Mesenchymal stem cell (in vitro differentiated cells and primary cell): ENCODE data around the gene PCP4.

ENCODE experiments used
- DNase-seq: peaks from one replicate; pipeline ENCODE4 v3.0.0-alpha.2; 2013
- H2AFZ ChIP-seq: one replicate; pipeline ENCODE4 v1.6.1; 2013; ENCODE audit warnings: low read depth, mild to moderate bottlenecking, control low read depth, inconsistent platforms, low read length, moderate library complexity
- H2AK5ac ChIP-seq: 2 replicates; pipeline ENCODE4 v1.6.1; 2013; ENCODE audit warnings: low read length, moderate library complexity, mild to moderate bottlenecking, inconsistent platforms; ENCODE audit not compliant: severe bottlenecking
- H2BK120ac ChIP-seq: one replicate; pipeline ENCODE4 v1.6.1; 2013; ENCODE audit warnings: low read depth, mild to moderate bottlenecking, inconsistent platforms, low read length, moderate library complexity
- H2BK12ac ChIP-seq, 2 experiments: one replicate each; pipeline ENCODE4 v1.6.1; 2013; ENCODE audit warnings: inconsistent platforms in 2 of 2, low read length in 2 of 2, mild to moderate bottlenecking in 2 of 2, moderate library complexity in 2 of 2, control low read depth in 1 of 2
- H2BK15ac ChIP-seq: one replicate; pipeline ENCODE4 v1.6.1; 2013; ENCODE audit warnings: mild to moderate bottlenecking, low read depth, inconsistent platforms; ENCODE audit not compliant: poor library complexity, severe bottlenecking
- H2BK5ac ChIP-seq: 2 replicates; pipeline ENCODE4 v1.6.1; 2013; ENCODE audit warnings: low read depth, mild to moderate bottlenecking, low read length, control low read depth, inconsistent platforms; ENCODE audit not compliant: poor library complexity, severe bottlenecking
- H3K14ac ChIP-seq, 2 experiments: one replicate each; pipeline ENCODE4 v1.6.1; 2013; ENCODE audit warnings: inconsistent platforms in 2 of 2, low read length in 2 of 2, control low read depth in 1 of 2, mild to moderate bottlenecking in 1 of 2, moderate library complexity in 1 of 2
- H3K18ac ChIP-seq, 2 experiments: one replicate each; pipeline ENCODE4 v1.6.1; 2013; ENCODE audit warnings: inconsistent platforms in 2 of 2, low read length in 2 of 2, control low read depth in 1 of 2, low read depth in 1 of 2, mild to moderate bottlenecking in 1 of 2
- H3K23ac ChIP-seq, 2 experiments: one replicate each; pipeline ENCODE4 v1.6.1; 2013; ENCODE audit warnings: inconsistent platforms in 2 of 2, low read length in 2 of 2, mild to moderate bottlenecking in 2 of 2, moderate library complexity in 2 of 2, control low read depth in 1 of 2
- H3K27ac ChIP-seq: 2 replicates; pipeline ENCODE4 v1.5.1; 2013; ENCODE audit warnings: mild to moderate bottlenecking, moderate library complexity, low read length, control low read depth, inconsistent platforms; ENCODE audit not compliant: poor library complexity, severe bottlenecking
- H3K27me3 ChIP-seq, 2 experiments: 2 replicates each; pipeline versions ENCODE4 v1.6.1 to v1.7.0; 2013; ENCODE audit warnings: low read length in 2 of 2, mild to moderate bottlenecking in 2 of 2, moderate library complexity in 2 of 2, control low read depth in 1 of 2, inconsistent platforms in 1 of 2; ENCODE audit not compliant: control insufficient read depth in 1 of 2, insufficient read depth in 1 of 2
- H3K36me3 ChIP-seq, 2 experiments: 2 replicates each; pipeline versions ENCODE4 v1.6.1 to v1.7.0; 2013; ENCODE audit warnings: low read length in 2 of 2, control low read depth in 1 of 2, inconsistent platforms in 1 of 2, low read depth in 1 of 2, mild to moderate bottlenecking in 1 of 2; ENCODE audit not compliant: insufficient read depth in 2 of 2, control insufficient read depth in 1 of 2
- H3K4ac ChIP-seq, 2 experiments: one replicate each; pipeline ENCODE4 v1.6.1; 2013; ENCODE audit warnings: inconsistent platforms in 2 of 2, low read length in 2 of 2, mild to moderate bottlenecking in 2 of 2, moderate library complexity in 2 of 2, control low read depth in 1 of 2, low read depth in 1 of 2
- H3K4me1 ChIP-seq: 2 replicates; pipeline ENCODE4 v1.6.1; 2013; ENCODE audit warnings: low read depth, low read length, control low read depth; ENCODE audit not compliant: control insufficient read depth, insufficient read depth
- H3K4me2 ChIP-seq: 2 replicates; pipeline ENCODE4 v1.6.1; 2013; ENCODE audit warnings: low read length, mild to moderate bottlenecking, inconsistent platforms; ENCODE audit not compliant: poor library complexity, severe bottlenecking
- H3K4me3 ChIP-seq, 2 experiments: 2 replicates each; pipeline versions ENCODE4 v1.5.1 to v1.7.0; 2013; ENCODE audit warnings: low read length in 2 of 2, mild to moderate bottlenecking in 2 of 2, control low read depth in 1 of 2, low read depth in 1 of 2; ENCODE audit not compliant: insufficient read depth in 1 of 2
- H3K79me1 ChIP-seq: replicated peaks from 2 replicates; pipeline ENCODE4 v1.6.1; 2013; ENCODE audit warnings: mild to moderate bottlenecking, control low read depth, low read length, inconsistent platforms; ENCODE audit not compliant: poor library complexity, severe bottlenecking
- H3K9ac ChIP-seq: 2 replicates; pipeline ENCODE4 v1.7.0; 2013; ENCODE audit warnings: mild to moderate bottlenecking, low read length, moderate library complexity
- H3K9me3 ChIP-seq: 2 replicates; pipeline ENCODE4 v1.7.0; 2013; ENCODE audit warnings: mild to moderate bottlenecking, low read length; ENCODE audit not compliant: control insufficient read depth
- H4K8ac ChIP-seq: one replicate; pipeline ENCODE4 v1.6.1; 2013; ENCODE audit warnings: inconsistent platforms, mild to moderate bottlenecking, low read length, moderate library complexity
- H4K91ac ChIP-seq: one replicate; pipeline ENCODE4 v1.6.1; 2013; ENCODE audit warnings: mild to moderate bottlenecking, low read length, inconsistent platforms
- WGBS: methylation state at CpG from one replicate; pipeline ENCODE4 v1.1.7; 2013; ENCODE audit warnings: mixed read lengths; 5-methylcytosine and 5-hydroxymethylcytosine counted together

PCP4 gene

GRCh38 chr21:39972976-39973770 is 105.9 kb downstream of the PCP4 start:
- Histone ChIP-seq H3K23ac (no peak overlapping the region), H3K27ac (no peak overlapping the region), H2AFZ (no peak overlapping the region), H3K9me3 (no peaks in the 10 kb centered on the region), H3K14ac (no peak overlapping the region), H3K18ac (no peak overlapping the region), H3K36me3 (no peaks in the 10 kb centered on the region), H3K4me1 (no peaks in the 10 kb centered on the region), H4K91ac (no peak overlapping the region), H3K4me3 (no peak overlapping the region), H3K4ac (no peak overlapping the region), H2BK5ac (no peak overlapping the region), H4K8ac (no peak overlapping the region), H2BK15ac (no peak overlapping the region), H3K79me1 (no peaks in the 10 kb centered on the region), H3K27me3 (no peaks in the 10 kb centered on the region), H2BK12ac (no peak overlapping the region), H3K4me2 (no peak overlapping the region), H2AK5ac (no peak overlapping the region), H3K9ac (no peak overlapping the region), H2BK120ac (no peak overlapping the region)
- WGBS, result 86% methylated on average over 14 of the region's 14 CpGs
- no peak for DNase-seq

- no peak for DNase-seq
- H3K4ac ChIP-seq, result no peak overlapping the region
- no peak overlapping the region for H3K27ac ChIP-seq
- H3K4me2 ChIP-seq, result no peak overlapping the region
- no peak overlapping the region for H2BK5ac ChIP-seq
- H2BK15ac ChIP-seq, result no peak overlapping the region
- H3K18ac ChIP-seq, result no peak overlapping the region
- no peak overlapping the region for H3K9ac ChIP-seq
- H2AFZ ChIP-seq, result no peak overlapping the region
- no peaks in the 10 kb centered on the region for H3K36me3 ChIP-seq
- H2BK12ac ChIP-seq, result no peak overlapping the region
- no peaks in the 10 kb centered on the region for H3K9me3 ChIP-seq
- no peak overlapping the region for H2BK120ac ChIP-seq
- H4K8ac ChIP-seq, result no peak overlapping the region
- no peak overlapping the region for H2AK5ac ChIP-seq
- H3K23ac ChIP-seq, result no peak overlapping the region
- H4K91ac ChIP-seq, result no peak overlapping the region
- H3K4me1 ChIP-seq, result no peaks in the 10 kb centered on the region
- no peak overlapping the region for H3K14ac ChIP-seq
- no peaks in the 10 kb centered on the region for H3K79me1 ChIP-seq
- whole genome bisulfite sequencing, result 62% methylated on average over 3 of the region's 5 CpGs
- H3K4me3 ChIP-seq, result no peak overlapping the region
- no peaks in the 10 kb centered on the region for H3K27me3 ChIP-seq
Observed at GRCh38 chr21:39976800-39977199, 109.6 kb downstream of the PCP4 start.
